ENCODE results near the gene BAZ2A.
A peak's percentile ranks its signal among the peaks of the same experiment; 100 is the strongest.

Gene BAZ2A

DNA sequence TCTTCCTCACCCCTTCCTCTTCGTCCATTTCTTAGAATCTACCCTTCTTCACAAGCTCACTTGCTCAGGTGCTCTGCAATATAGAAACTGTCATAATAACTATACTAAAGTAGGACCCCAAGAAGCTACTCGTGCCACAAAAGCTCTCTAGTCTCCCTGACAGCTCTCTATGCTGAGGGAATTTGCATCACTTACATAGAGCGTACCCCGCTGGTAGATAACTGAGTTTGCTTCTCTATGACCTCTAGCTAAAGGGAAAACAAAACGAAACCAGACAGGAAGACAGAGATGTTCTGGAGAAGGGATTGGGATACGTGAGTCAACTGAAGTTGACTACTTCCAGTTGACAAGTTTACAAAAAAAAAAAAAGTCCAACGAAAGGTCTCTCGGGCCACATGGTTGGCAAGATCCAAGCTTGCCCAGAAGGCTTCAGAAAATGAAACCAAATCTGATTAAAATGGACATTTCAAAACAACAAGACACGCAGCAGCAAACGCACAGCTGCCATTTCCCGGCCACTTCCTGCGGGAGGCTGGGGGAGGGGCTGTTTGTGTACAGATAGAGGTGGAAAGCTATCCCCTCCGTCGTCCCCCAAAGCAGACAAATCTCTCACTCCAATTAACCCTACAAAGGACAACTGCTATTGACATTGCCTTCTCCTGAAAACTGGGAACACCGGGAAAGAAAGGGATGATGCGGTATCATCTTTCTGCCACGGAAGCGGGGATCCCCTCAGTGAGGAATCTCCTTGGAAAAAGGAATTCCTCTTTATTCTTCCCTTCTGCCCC, 1.3 kb downstream of the BAZ2A start:
- peak overlapping the region; percentile 98 for H3K27ac ChIP-seq (ENCODE audit: insufficient read depth, low read length, poor library complexity, severe bottlenecking)
- no peaks in the 10 kb centered on the region for H3K9me3 ChIP-seq (ENCODE audit: control insufficient read depth, low read length)
- H3K4me1 ChIP-seq (ENCODE audit: control insufficient read depth, insufficient read depth, low read length, poor library complexity, severe bottlenecking), result peaks cover 40% of the 10 kb centered on the region
- H3K27me3 ChIP-seq (replicated peaks; ENCODE audit: control insufficient read depth, insufficient read depth, low read length, poor library complexity, severe bottlenecking), result no peaks in the 10 kb centered on the region
- H3K36me3 ChIP-seq (ENCODE audit: control insufficient read depth, insufficient read depth, low read length), result peaks cover 7% of the 10 kb centered on the region
- H3K4me3 ChIP-seq (ENCODE audit: insufficient read depth, low read depth, low read length, poor library complexity, severe bottlenecking), result peak overlapping the region; percentile 100
- DNase-seq, result peak; percentile 36 to 65 (median 49)

DNA sequence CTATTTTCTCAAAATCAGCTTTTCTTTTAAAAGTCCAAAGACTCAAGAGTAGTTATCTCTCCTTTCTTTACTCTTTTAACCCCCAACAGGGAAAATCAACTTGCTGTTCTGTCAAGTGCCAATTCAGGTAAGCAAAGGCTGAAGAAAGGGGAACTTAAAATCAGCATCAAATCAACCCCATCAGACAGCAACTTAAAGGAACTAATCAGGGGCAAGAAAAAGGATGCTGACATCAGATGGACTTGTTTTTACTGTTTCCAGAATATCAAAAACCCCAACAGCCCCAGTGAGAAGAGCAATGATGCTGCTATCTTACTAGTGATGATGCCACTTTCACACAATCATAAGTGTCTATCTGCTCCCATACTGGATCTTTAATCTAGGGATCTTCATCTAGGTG, 3.4 kb downstream of the BAZ2A start:
- H3K4me3 ChIP-seq (ENCODE audit: insufficient read depth, low read depth, low read length, poor library complexity, severe bottlenecking), result no peak overlapping the region
- H3K4me1 ChIP-seq (ENCODE audit: control insufficient read depth, insufficient read depth, low read length, poor library complexity, severe bottlenecking), result peaks cover 22% of the 10 kb centered on the region
- H3K27ac ChIP-seq (ENCODE audit: insufficient read depth, low read length, poor library complexity, severe bottlenecking), result no peak overlapping the region
- no peak for DNase-seq
- no peaks in the 10 kb centered on the region for H3K27me3 ChIP-seq (replicated peaks; ENCODE audit: control insufficient read depth, insufficient read depth, low read length, poor library complexity, severe bottlenecking)
- H3K36me3 ChIP-seq (ENCODE audit: control insufficient read depth, insufficient read depth, low read length), result peaks cover 11% of the 10 kb centered on the region
- H3K9me3 ChIP-seq (ENCODE audit: control insufficient read depth, low read length), result no peaks in the 10 kb centered on the region

DNA sequence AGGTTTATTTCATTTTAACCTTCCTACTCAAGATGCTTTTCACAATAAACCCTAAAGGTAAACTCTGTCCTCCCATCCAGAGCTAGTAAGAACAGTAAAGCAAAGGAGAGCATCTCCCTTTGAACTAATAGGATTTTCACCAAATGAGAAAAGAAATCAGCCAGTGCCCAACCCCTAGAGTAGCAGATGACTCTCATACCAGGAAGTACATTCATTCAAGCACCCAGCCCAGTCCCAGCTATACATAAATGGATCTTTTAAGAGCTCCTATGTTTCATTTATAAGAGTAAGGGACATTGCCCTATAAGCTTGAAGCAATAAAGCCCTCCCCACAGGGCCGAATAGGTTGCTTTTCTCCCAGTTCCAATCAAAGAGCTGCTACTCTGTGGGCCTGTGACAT, 7.6 kb downstream of the BAZ2A start:
- DNase-seq, result no peak
- H3K4me1 ChIP-seq (ENCODE audit: control insufficient read depth, insufficient read depth, low read length, poor library complexity, severe bottlenecking), result peaks cover 6% of the 10 kb centered on the region
- peaks cover 22% of the 10 kb centered on the region for H3K36me3 ChIP-seq (ENCODE audit: control insufficient read depth, insufficient read depth, low read length)
- H3K9me3 ChIP-seq (ENCODE audit: control insufficient read depth, low read length), result no peaks in the 10 kb centered on the region
- no peak overlapping the region for H3K27ac ChIP-seq (ENCODE audit: insufficient read depth, low read length, poor library complexity, severe bottlenecking)
- H3K27me3 ChIP-seq (replicated peaks; ENCODE audit: control insufficient read depth, insufficient read depth, low read length, poor library complexity, severe bottlenecking), result no peaks in the 10 kb centered on the region
- H3K4me3 ChIP-seq (ENCODE audit: insufficient read depth, low read depth, low read length, poor library complexity, severe bottlenecking), result no peak overlapping the region

DNA sequence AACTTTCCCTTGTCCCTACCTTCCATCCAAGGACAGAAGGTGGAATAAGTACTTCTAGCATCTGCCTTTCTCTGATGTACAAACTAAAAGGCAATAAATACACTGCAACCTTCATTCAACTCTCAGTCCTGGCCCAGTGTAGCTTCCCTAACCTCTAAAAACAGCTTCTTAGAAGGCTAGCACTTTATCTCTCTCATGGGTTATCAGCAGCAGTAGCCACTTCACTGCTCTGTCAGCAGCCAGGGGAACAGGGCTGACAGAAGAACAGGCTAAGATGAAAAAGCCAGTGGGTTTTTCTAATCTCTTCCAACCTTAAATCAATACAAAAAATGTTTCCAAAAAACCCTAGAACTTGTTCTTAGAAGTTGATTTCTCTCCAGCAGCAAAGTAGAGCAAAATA, 13.2 kb downstream of the BAZ2A start:
- H3K27ac ChIP-seq (ENCODE audit: insufficient read depth, low read length, poor library complexity, severe bottlenecking), result no peak overlapping the region
- H3K4me1 ChIP-seq (ENCODE audit: control insufficient read depth, insufficient read depth, low read length, poor library complexity, severe bottlenecking), result no peaks in the 10 kb centered on the region
- no peaks in the 10 kb centered on the region for H3K27me3 ChIP-seq (replicated peaks; ENCODE audit: control insufficient read depth, insufficient read depth, low read length, poor library complexity, severe bottlenecking)
- H3K9me3 ChIP-seq (ENCODE audit: control insufficient read depth, low read length), result no peaks in the 10 kb centered on the region
- DNase-seq, result no peak
- no peak overlapping the region for H3K4me3 ChIP-seq (ENCODE audit: insufficient read depth, low read depth, low read length, poor library complexity, severe bottlenecking)
- H3K36me3 ChIP-seq (ENCODE audit: control insufficient read depth, insufficient read depth, low read length), result peaks cover 71% of the 10 kb centered on the region

DNA sequence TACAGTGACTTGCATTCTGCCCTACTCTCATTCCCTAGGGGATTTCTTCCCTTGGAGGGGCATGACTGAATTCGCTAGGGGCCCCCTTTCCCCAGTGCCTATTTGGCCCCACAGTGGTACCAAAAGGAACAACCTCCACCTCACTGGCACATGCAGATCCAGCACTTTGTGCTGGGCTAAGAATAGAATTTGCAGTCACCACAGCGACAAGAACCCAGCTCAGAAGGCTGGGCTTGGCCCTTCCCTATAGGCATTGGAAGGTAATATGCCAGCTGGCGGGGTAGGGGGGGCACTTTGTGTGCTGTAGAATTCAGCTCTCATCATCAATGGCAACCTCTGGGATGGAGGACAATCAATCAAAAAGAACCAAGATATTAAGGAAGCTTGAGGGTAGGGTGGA, 13.9 kb downstream of the BAZ2A start:
- Histone ChIP-seq H3K36me3 (ENCODE audit: control insufficient read depth, insufficient read depth, low read length) (peaks cover 78% of the 10 kb centered on the region), H3K4me3 (ENCODE audit: insufficient read depth, low read depth, low read length, poor library complexity, severe bottlenecking) (no peak overlapping the region), H3K4me1 (ENCODE audit: control insufficient read depth, insufficient read depth, low read length, poor library complexity, severe bottlenecking) (no peaks in the 10 kb centered on the region), H3K9me3 (ENCODE audit: control insufficient read depth, low read length) (no peaks in the 10 kb centered on the region), H3K27ac (ENCODE audit: insufficient read depth, low read length, poor library complexity, severe bottlenecking) (no peak overlapping the region), H3K27me3 (replicated peaks; ENCODE audit: control insufficient read depth, insufficient read depth, low read length, poor library complexity, severe bottlenecking) (no peaks in the 10 kb centered on the region)
- DNase-seq, result no peak

DNA sequence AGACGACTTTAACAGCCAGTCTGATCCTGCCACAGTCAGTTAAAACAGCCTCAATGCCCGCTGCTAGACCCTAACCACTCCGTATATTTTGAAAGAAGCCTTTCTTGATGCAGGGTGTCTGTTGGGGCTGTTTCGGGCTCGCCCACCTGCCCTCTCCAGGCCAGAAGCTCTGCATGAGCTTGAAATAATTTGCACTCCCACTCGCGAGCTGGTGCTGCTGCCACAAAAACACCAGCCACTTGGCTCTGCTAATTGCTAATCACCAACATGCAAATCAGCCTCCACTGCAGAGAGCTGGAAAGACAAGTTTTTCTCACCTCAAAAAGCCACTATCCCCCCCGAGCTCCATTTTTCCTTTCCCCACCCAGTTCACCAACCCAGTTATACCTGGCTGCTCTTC, 15.5 kb downstream of the BAZ2A start:
- Histone ChIP-seq H3K4me1 (ENCODE audit: control insufficient read depth, insufficient read depth, low read length, poor library complexity, severe bottlenecking) (no peaks in the 10 kb centered on the region), H3K27ac (ENCODE audit: insufficient read depth, low read length, poor library complexity, severe bottlenecking) (no peak overlapping the region), H3K9me3 (ENCODE audit: control insufficient read depth, low read length) (no peaks in the 10 kb centered on the region), H3K36me3 (ENCODE audit: control insufficient read depth, insufficient read depth, low read length) (peaks cover 88% of the 10 kb centered on the region), H3K27me3 (replicated peaks; ENCODE audit: control insufficient read depth, insufficient read depth, low read length, poor library complexity, severe bottlenecking) (no peaks in the 10 kb centered on the region), H3K4me3 (ENCODE audit: insufficient read depth, low read depth, low read length, poor library complexity, severe bottlenecking) (no peak overlapping the region)
- DNase-seq, result no peak

DNA sequence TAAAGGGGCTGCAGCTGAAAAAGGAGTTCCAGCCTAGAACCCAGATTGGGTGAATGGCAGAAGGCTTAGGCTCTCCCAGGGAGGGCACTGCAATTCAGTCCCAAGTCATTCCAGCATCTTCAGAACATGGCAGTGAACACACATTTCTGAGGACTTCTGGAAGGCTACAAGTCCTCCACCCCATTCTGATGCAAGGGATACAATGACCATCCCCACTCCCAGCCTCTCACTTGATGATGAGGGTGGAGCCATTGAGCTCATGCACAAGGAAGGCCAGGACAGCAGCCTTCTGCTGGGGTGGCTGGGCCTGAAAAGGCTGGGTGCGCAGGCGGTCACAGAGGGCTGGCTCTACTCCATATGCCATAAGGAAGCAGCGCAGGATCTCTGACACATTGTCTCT, 25.8 kb downstream of the BAZ2A start:
- no peaks in the 10 kb centered on the region for H3K9me3 ChIP-seq (ENCODE audit: control insufficient read depth, low read length)
- no peak overlapping the region for H3K27ac ChIP-seq (ENCODE audit: insufficient read depth, low read length, poor library complexity, severe bottlenecking)
- H3K36me3 ChIP-seq (ENCODE audit: control insufficient read depth, insufficient read depth, low read length), result peaks cover 87% of the 10 kb centered on the region
- H3K27me3 ChIP-seq (replicated peaks; ENCODE audit: control insufficient read depth, insufficient read depth, low read length, poor library complexity, severe bottlenecking), result no peaks in the 10 kb centered on the region
- H3K4me3 ChIP-seq (ENCODE audit: insufficient read depth, low read depth, low read length, poor library complexity, severe bottlenecking), result no peak overlapping the region
- no peak for DNase-seq
- no peaks in the 10 kb centered on the region for H3K4me1 ChIP-seq (ENCODE audit: control insufficient read depth, insufficient read depth, low read length, poor library complexity, severe bottlenecking)

DNA sequence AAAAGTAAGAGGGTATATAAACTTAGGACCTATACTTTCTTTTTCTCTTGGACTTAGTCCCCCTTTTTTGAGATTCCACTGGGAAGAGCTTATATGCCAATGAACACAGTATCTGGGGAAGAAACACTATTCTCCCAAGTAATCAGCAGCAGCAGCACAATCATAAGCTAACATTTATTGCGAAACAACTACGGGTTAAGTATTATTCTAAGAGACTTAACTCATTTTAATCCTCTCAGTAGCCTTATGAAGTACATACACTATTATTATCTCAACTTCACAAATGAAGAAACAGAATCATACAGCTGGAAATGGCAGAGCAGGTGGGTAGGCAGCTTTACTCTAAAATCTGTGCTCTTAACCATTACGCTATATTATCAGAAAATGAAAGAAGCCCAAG, 27.9 kb downstream of the BAZ2A start:
- Histone ChIP-seq H3K4me1 (ENCODE audit: control insufficient read depth, insufficient read depth, low read length, poor library complexity, severe bottlenecking) (no peaks in the 10 kb centered on the region), H3K4me3 (ENCODE audit: insufficient read depth, low read depth, low read length, poor library complexity, severe bottlenecking) (no peak overlapping the region), H3K27me3 (replicated peaks; ENCODE audit: control insufficient read depth, insufficient read depth, low read length, poor library complexity, severe bottlenecking) (no peaks in the 10 kb centered on the region), H3K9me3 (ENCODE audit: control insufficient read depth, low read length) (no peaks in the 10 kb centered on the region), H3K36me3 (ENCODE audit: control insufficient read depth, insufficient read depth, low read length) (peaks cover 100% of the 10 kb centered on the region), H3K27ac (ENCODE audit: insufficient read depth, low read length, poor library complexity, severe bottlenecking) (no peak overlapping the region)
- DNase-seq, result no peak

DNA sequence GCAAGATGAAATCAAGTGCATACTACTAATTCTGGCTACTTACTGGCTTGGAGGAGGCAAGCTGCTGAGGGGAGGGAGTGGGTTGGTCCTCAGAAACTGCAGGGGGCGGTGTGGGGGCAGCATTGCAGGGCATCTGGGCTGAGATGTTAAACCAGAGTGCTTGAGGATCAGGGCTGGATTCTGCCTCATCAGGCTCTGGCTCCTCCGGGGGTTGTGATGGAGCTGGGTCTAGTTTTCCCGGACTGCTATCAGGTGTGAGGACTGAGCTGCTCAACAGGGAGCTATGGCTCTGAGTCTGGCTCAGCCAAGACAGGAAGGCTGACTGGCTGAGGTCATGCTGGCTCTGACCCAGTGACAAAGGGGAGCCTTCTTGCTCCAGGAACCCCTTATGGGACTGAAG, 28.6 kb downstream of the BAZ2A start:
- H3K27ac ChIP-seq (ENCODE audit: insufficient read depth, low read length, poor library complexity, severe bottlenecking), result no peak overlapping the region
- no peaks in the 10 kb centered on the region for H3K27me3 ChIP-seq (replicated peaks; ENCODE audit: control insufficient read depth, insufficient read depth, low read length, poor library complexity, severe bottlenecking)
- H3K9me3 ChIP-seq (ENCODE audit: control insufficient read depth, low read length), result no peaks in the 10 kb centered on the region
- H3K36me3 ChIP-seq (ENCODE audit: control insufficient read depth, insufficient read depth, low read length), result peaks cover 98% of the 10 kb centered on the region
- no peaks in the 10 kb centered on the region for H3K4me1 ChIP-seq (ENCODE audit: control insufficient read depth, insufficient read depth, low read length, poor library complexity, severe bottlenecking)
- no peak for DNase-seq
- no peak overlapping the region for H3K4me3 ChIP-seq (ENCODE audit: insufficient read depth, low read depth, low read length, poor library complexity, severe bottlenecking)

DNA sequence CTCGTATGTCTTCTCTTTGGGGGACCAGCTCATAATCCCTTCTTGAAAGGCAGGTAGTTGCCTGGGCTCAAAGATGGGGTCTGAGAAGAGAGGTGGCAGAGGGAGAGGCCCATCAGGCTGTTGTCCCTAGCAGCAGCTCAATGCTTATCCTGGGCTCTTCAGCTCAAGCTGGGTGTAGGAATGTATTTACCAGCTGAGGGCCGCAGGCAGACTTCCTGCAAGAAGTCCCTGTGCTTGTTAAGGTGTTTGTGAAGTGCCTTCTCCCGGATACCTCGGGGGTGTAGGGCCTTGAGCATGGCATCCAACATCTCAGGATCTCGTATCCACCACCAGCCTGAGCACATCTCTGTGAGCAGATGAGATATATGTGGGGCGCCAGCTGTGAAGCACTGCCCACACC, 29.4 kb downstream of the BAZ2A start:
- H3K9me3 ChIP-seq (ENCODE audit: control insufficient read depth, low read length), result no peaks in the 10 kb centered on the region
- H3K4me1 ChIP-seq (ENCODE audit: control insufficient read depth, insufficient read depth, low read length, poor library complexity, severe bottlenecking), result no peaks in the 10 kb centered on the region
- no peak overlapping the region for H3K27ac ChIP-seq (ENCODE audit: insufficient read depth, low read length, poor library complexity, severe bottlenecking)
- no peak overlapping the region for H3K4me3 ChIP-seq (ENCODE audit: insufficient read depth, low read depth, low read length, poor library complexity, severe bottlenecking)
- no peak for DNase-seq
- no peaks in the 10 kb centered on the region for H3K27me3 ChIP-seq (replicated peaks; ENCODE audit: control insufficient read depth, insufficient read depth, low read length, poor library complexity, severe bottlenecking)
- peaks cover 91% of the 10 kb centered on the region for H3K36me3 ChIP-seq (ENCODE audit: control insufficient read depth, insufficient read depth, low read length)

All from effector memory CD4-positive, alpha-beta T cell (primary cell).